ENCODE data around the gene CNOT8.
"Not testable (repeated sequence)": the region's sequence is repeated elsewhere in the genome, so short reads cannot be mapped to it uniquely, and the experiment has no call there.

Gene CNOT8

DNA sequence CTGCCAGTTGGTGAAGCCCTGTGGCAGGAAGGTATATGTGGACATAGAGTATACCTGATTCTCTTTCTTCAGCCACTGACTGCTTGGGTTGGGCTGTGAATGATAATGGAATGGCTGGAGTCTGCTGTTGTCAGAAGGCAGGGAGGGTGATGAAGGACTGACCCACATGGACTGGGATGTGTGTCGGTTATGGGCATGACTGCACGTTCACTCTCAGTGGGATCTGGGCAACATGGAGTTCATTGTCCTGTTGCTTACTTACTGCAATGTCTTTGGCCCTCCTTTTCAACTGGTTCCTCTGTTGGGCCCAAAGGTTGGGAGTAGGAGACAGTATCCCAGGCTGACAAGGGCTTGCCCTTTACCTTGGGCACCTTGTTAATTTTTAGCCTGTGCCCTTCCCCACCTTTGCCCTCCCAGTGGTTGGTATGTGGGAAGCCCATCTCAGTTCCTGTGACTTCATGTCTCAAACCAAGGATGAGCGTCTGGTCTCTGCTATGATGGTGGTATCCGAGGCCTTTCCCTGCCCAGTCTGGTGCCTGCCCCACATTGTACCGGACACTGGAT, 42.7 kb upstream of the CNOT8 start:
- TF ChIP-seq, protein P1, sequence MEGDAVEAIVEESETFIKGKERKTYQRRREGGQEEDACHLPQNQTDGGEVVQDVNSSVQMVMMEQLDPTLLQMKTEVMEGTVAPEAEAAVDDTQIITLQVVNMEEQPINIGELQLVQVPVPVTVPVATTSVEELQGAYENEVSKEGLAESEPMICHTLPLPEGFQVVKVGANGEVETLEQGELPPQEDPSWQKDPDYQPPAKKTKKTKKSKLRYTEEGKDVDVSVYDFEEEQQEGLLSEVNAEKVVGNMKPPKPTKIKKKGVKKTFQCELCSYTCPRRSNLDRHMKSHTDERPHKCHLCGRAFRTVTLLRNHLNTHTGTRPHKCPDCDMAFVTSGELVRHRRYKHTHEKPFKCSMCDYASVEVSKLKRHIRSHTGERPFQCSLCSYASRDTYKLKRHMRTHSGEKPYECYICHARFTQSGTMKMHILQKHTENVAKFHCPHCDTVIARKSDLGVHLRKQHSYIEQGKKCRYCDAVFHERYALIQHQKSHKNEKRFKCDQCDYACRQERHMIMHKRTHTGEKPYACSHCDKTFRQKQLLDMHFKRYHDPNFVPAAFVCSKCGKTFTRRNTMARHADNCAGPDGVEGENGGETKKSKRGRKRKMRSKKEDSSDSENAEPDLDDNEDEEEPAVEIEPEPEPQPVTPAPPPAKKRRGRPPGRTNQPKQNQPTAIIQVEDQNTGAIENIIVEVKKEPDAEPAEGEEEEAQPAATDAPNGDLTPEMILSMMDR (IDR thresholded peaks at IDR 0.05; ENCODE audit: control insufficient read depth, insufficient read depth, low read depth, low read length, missing control alignments), result no peak

DNA sequence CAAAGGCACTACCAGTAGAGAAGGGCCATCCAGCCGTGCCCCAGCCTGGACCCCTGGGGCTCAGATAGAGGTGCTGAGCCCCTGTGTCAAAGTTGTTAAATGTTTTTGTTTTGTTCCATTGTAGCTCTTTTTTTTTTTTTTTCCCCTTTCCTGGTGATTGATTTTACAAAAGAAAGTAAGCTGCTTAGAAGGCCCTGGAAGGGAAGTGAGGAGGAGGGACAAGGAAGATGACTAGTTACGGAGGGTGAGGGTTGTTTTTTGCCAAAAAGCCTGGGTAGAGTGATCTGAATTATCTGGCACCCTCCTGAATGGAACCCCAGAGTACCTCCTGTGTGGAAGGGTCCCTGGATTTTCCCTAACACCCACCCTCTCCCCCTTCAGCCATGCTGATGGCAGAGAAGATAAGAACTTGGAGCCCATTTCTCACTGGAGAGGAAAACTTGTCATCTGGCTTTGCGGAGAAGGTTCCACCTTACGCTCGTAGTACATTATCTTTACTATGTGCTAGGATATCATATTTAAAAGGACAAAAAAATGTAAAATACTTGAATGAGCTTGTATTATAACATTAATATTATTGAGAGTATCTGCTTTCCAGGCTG, 41.4 kb upstream of the CNOT8 start:
- TF ChIP-seq, protein P1 (IDR thresholded peaks at IDR 0.05; ENCODE audit: control insufficient read depth, insufficient read depth, low read depth, low read length, missing control alignments), result no peak
- no peak overlapping the region for H3K4me3 ChIP-seq (ENCODE audit: control insufficient read depth, low read depth, low read length)
- DNase-seq (ENCODE audit: low read depth), result no peak

More for the DNA sequence above, 42.7 kb upstream of the CNOT8 start:
- DNase-seq (ENCODE audit: low read depth), result no peak
- H3K4me3 ChIP-seq (ENCODE audit: control insufficient read depth, low read depth, low read length), result no peak overlapping the region

DNA sequence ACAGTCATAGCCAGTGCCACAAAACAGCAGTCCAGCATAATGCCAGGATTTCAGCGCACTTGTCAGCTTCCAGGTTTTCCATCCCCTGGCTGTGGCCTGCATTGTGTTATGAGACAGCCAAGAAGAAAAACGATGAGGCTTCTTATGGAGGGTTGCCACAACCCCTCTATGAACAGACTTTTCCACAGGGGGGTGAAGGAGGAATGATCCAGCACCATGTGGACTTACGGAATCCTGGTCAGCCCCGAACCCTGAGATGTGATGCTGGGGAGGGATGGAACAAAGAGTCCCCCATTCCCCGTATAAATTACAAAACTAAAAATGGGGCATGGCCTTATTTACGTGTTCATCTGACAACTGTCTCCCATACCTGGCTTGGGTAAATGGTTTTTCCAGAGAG, 40.6 kb upstream of the CNOT8 start:
- TF ChIP-seq, protein P1 (IDR thresholded peaks at IDR 0.05; ENCODE audit: control insufficient read depth, insufficient read depth, low read depth, low read length, missing control alignments), result no peak
- DNase-seq (ENCODE audit: low read depth), result no peak
- H3K4me3 ChIP-seq (ENCODE audit: control insufficient read depth, low read depth, low read length), result no peak overlapping the region

DNA sequence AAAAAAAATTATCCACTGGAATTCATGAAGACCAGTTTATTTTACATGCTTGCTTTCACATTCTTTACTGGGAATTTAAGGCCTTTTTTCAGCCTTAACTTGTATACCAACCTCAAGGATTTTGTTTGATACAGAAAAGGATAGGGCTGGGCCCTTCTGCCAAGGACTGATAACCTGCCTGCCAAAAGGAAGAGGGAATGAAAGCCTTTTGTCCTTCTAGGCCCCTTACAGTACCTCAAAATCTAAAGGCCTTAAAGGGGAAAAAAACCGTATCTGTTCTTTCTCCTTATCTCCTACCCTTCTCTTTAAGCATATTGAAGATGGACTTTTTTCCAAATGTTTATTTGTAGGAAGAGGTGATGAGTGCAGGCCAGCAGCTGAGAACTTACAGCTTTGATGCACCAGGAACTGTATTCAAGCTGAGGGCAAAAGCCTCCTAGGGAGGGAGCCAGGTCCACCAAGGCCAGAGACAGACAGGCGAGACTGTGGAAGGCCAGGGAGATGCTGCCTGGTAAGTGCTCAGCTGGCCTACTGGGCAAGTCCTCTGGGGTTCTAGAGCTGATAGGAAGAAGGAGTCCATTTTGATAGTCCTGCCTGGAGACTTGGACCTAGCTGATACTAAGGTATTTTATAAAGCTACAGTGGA, 39.8 kb upstream of the CNOT8 start:
- DNase-seq (ENCODE audit: low read depth), result no peak
- TF ChIP-seq, protein P1 (IDR thresholded peaks at IDR 0.05; ENCODE audit: control insufficient read depth, insufficient read depth, low read depth, low read length, missing control alignments), result no peak
- no peak overlapping the region for H3K4me3 ChIP-seq (ENCODE audit: control insufficient read depth, low read depth, low read length)

DNA sequence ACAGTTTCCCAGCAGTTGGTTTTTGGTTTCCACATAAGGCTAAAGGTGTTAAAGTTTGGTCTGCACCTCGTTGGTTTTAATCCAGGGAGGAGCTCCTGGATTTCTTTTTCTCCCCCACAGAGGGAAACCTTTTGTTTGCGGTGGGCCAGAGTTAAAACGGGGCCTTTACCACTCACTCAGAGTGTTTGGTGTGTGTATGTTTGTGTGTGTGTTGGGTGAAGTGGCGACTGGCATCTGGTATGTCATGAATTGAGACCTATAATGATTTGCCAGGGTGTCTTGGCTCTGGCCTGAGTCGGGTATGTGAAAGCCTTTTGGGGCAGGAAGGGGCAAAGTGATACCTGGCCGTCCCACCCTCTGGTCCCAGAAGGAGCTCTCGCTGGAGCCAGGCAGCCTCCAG, 38.9 kb upstream of the CNOT8 start:
- no peak for DNase-seq (ENCODE audit: low read depth)
- no peak overlapping the region for H3K4me3 ChIP-seq (ENCODE audit: control insufficient read depth, low read depth, low read length)
- TF ChIP-seq, protein P1 (IDR thresholded peaks at IDR 0.05; ENCODE audit: control insufficient read depth, insufficient read depth, low read depth, low read length, missing control alignments), result no peak

DNA sequence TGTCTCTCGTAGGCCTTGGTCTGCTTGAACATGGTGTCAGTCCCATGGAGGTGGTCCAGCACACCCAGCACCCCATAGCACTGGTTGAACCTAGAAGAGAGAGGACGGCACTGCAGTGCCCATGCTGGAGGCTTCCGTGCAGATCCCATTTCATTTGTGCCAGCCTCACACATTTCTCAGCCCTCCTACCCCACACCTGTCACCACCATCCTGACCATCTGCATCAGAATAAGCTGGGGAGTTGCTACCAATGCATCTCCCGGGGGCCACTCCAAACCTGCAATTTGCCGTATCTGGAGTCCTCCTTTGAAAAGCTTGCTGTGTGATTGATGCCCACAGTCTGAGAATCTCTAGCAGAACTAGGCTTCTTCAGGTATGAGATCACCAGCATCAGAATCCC, 38.0 kb upstream of the CNOT8 start:
- DNase-seq (ENCODE audit: low read depth), result no peak
- no peak overlapping the region for H3K4me3 ChIP-seq (ENCODE audit: control insufficient read depth, low read depth, low read length)
- TF ChIP-seq, protein P1 (IDR thresholded peaks at IDR 0.05; ENCODE audit: control insufficient read depth, insufficient read depth, low read depth, low read length, missing control alignments), result no peak

DNA sequence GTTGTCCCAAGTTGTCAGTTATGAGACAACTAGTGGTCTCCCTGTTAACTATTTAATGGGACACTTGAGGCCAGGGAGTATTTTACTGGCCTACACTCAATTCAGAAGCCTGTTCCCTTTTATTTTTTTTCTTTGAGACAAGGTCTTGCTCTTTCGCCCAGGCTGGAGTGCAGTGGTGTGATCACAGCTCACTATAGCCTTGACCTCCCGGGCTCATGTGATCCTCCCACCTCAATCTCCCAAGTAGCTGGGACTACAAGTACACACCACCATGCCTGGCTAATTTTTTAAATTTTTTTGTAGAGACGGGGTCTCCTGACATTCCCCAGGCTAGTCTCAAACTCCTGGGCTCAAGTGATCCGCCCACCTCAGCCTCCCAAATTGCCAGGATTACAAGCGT, 35.5 kb upstream of the CNOT8 start:
- not testable (repeated sequence) for DNase-seq (ENCODE audit: low read depth); H3K4me3 ChIP-seq (ENCODE audit: control insufficient read depth, low read depth, low read length)
